ENCODE results near the gene DRGX.

DRGX gene

DNA sequence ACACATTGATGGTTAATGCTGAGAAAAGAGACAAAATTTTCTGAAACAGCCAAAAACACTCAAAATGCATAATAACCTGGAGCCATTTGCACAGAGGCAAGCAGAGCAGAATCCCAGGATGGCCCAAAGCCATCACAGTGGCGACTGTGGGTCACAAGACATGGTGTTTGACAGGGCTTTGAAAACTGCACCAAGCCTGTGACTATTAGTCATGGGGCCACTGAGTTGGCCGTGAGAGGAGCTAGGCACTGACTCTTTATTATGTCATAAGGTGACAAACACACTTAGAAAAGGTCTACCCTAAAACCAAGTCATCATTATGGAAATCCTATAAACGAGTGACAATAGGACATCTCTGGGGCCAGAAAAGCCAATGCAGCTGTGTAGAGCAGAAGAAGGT, 23.9 kb downstream of the DRGX start:
- no peak for TF ChIP-seq CTCF (IDR thresholded peaks at IDR 0.05; ENCODE audit: insufficient read depth, low read length, poor library complexity, severe bottlenecking)
- Histone ChIP-seq H3K27me3 (replicated peaks; ENCODE audit: control insufficient read depth, insufficient read depth, low read length) (peaks cover 2% of the 10 kb centered on the region), H3K36me3 (ENCODE audit: control insufficient read depth, insufficient read depth, low read length) (no peaks in the 10 kb centered on the region), H3K4me3 (replicated peaks; ENCODE audit: low read depth, low read length) (no peak overlapping the region)
- DNase-seq (ENCODE audit: extremely low read depth, insufficient read length): no peak

- DNase-seq (ENCODE audit: extremely low read depth, insufficient read length): no peak
- TF ChIP-seq CTCF (IDR thresholded peaks at IDR 0.05; ENCODE audit: insufficient read depth, low read length, poor library complexity, severe bottlenecking): no peak
- no peak overlapping the region for H3K4me3 ChIP-seq (replicated peaks; ENCODE audit: low read depth, low read length)
- H3K36me3 ChIP-seq (ENCODE audit: control insufficient read depth, insufficient read depth, low read length): no peaks in the 10 kb centered on the region
- H3K27me3 ChIP-seq (replicated peaks; ENCODE audit: control insufficient read depth, insufficient read depth, low read length): peaks cover 2% of the 10 kb centered on the region
Measured at GRCh38 chr10:49370326-49371100, 25.4 kb downstream of the DRGX start.

GRCh38 chr10:49369216-49370162, 26.4 kb downstream of the DRGX start:
- no peaks in the 10 kb centered on the region for H3K36me3 ChIP-seq (ENCODE audit: control insufficient read depth, insufficient read depth, low read length)
- TF ChIP-seq CTCF (IDR thresholded peaks at IDR 0.05; ENCODE audit: insufficient read depth, low read length, poor library complexity, severe bottlenecking): no peak
- peaks cover 2% of the 10 kb centered on the region for H3K27me3 ChIP-seq (replicated peaks; ENCODE audit: control insufficient read depth, insufficient read depth, low read length)
- DNase-seq (ENCODE audit: extremely low read depth, insufficient read length): no peak
- no peak overlapping the region for H3K4me3 ChIP-seq (replicated peaks; ENCODE audit: low read depth, low read length)

- H3K36me3 ChIP-seq (ENCODE audit: control insufficient read depth, insufficient read depth, low read length): no peaks in the 10 kb centered on the region
- TF ChIP-seq CTCF (IDR thresholded peaks at IDR 0.05; ENCODE audit: insufficient read depth, low read length, poor library complexity, severe bottlenecking): no peak
- no peak for DNase-seq (ENCODE audit: extremely low read depth, insufficient read length)
- peaks cover 2% of the 10 kb centered on the region for H3K27me3 ChIP-seq (replicated peaks; ENCODE audit: control insufficient read depth, insufficient read depth, low read length)
- no peak overlapping the region for H3K4me3 ChIP-seq (replicated peaks; ENCODE audit: low read depth, low read length)
Measured at GRCh38 chr10:49368256-49368655, 27.6 kb downstream of the DRGX start.

DNA sequence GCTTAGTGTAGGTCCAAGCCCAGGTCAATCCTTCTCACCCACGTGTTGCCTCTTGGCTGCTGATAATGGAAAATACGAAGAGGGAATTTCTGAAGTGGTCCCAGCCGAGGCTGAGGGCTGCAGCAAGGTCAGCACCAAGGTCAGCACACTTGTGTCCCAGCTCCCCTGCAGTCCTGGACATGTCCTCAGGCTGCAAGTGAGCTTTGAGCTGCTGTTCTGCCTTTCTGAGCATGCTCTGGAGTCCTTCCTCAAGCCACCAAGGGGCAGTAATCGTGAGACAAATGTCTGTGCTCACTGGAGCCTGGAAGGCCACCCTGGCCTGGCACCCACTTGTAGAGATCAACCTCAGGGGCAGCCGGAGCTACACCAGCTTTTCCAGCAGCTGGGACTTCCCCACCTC, 28.3 kb downstream of the DRGX start:
- H3K27me3 ChIP-seq (replicated peaks; ENCODE audit: control insufficient read depth, insufficient read depth, low read length): peaks cover 2% of the 10 kb centered on the region
- no peak for TF ChIP-seq CTCF (IDR thresholded peaks at IDR 0.05; ENCODE audit: insufficient read depth, low read length, poor library complexity, severe bottlenecking)
- no peak overlapping the region for H3K4me3 ChIP-seq (replicated peaks; ENCODE audit: low read depth, low read length)
- DNase-seq (ENCODE audit: extremely low read depth, insufficient read length): no peak
- H3K36me3 ChIP-seq (ENCODE audit: control insufficient read depth, insufficient read depth, low read length): no peaks in the 10 kb centered on the region
